ENCODE measurements around the gene SIN3B. TPM values are rescaled to one million over a fixed set of nuclear protein-coding genes. Genes with fewer than 3 reads are reported as not detected.
A peak's percentile ranks its signal among the peaks of the same experiment; 100 is the strongest.

The SIN3B gene
- total and polyA plus RNA-seq, 2 of the 13 experiments (the other 11 are each of a cell fraction or from before 2014, with no cell fraction given) = 12.9 to 25.7 TPM

- no peak for TF ChIP-seq ATM (IDR thresholded peaks at IDR 0.05; ENCODE audit: borderline replicate concordance)
- TF ChIP-seq FOXK1 (CRISPR knock-in tag; IDR thresholded peaks at IDR 0.05; ENCODE audit: borderline replicate concordance, low read depth) = 0 out of 2 replicates have a peak, but pooled peaks have one; percentile 38
- TF ChIP-seq MATR3 (CRISPR knock-in tag; IDR thresholded peaks at IDR 0.05) = no peak
- TF ChIP-seq TBX2 (CRISPR knock-in tag; IDR thresholded peaks at IDR 0.05; ENCODE audit: borderline replicate concordance) = no peak
- TF ChIP-seq YY1 (IDR thresholded peaks at IDR 0.05; ENCODE audit: insufficient read depth, insufficient replicate concordance, low read depth, low read length) = peak; percentile 91
- 0 out of 2 replicates have a peak, but pooled peaks have one; percentile 19 for TF ChIP-seq HNF1A (IDR thresholded peaks at IDR 0.05; ENCODE audit: low read depth)
- no peak for TF ChIP-seq HNF1A (CRISPR knock-in tag; IDR thresholded peaks at IDR 0.05; ENCODE audit: borderline replicate concordance)
- TF ChIP-seq SP1 (IDR thresholded peaks at IDR 0.05) = no peak
- TF ChIP-seq SP1 (CRISPR knock-in tag; IDR thresholded peaks at IDR 0.05) = peak; percentile 82
- no peak for TF ChIP-seq ZNF414 (CRISPR knock-in tag; IDR thresholded peaks at IDR 0.05)
- TF ChIP-seq THAP11 (CRISPR knock-in tag; IDR thresholded peaks at IDR 0.05) = peak; percentile 20; the same call in 1 of the 2 replicates
- TF ChIP-seq HES4 (CRISPR knock-in tag; IDR thresholded peaks at IDR 0.05; ENCODE audit: borderline replicate concordance) = 0 out of 2 replicates have a peak, but pooled peaks have one; percentile 28
- TF ChIP-seq KDM5A (IDR thresholded peaks at IDR 0.05; ENCODE audit: borderline replicate concordance, low read length) = peak; percentile 86; the same call in 1 of the 2 replicates
- TF ChIP-seq ZBTB38 (CRISPR knock-in tag; IDR thresholded peaks at IDR 0.05) = no peak
- no peak for TF ChIP-seq MIXL1 (CRISPR knock-in tag; IDR thresholded peaks at IDR 0.05)
- 0 out of 2 replicates have a peak, but pooled peaks have one; percentile 50 for TF ChIP-seq ZNF230 (CRISPR knock-in tag; IDR thresholded peaks at IDR 0.05)
- peak; percentile 32; the same call in 1 of the 2 replicates for TF ChIP-seq SAP130 (CRISPR knock-in tag; IDR thresholded peaks at IDR 0.05; ENCODE audit: low read depth)
- peak; percentile 58; the same call in 1 of the 2 replicates for TF ChIP-seq CREM (IDR thresholded peaks at IDR 0.05)
- no peak for TF ChIP-seq CREM (CRISPR knock-in tag; IDR thresholded peaks at IDR 0.05)
- TF ChIP-seq ETV6 (CRISPR knock-in tag; conservative IDR thresholded peaks at IDR 0.05) = no peak
- TF ChIP-seq MED8 (CRISPR knock-in tag; IDR thresholded peaks at IDR 0.05; ENCODE audit: insufficient replicate concordance) = no peak
- no peak for TF ChIP-seq FOXP1 (IDR thresholded peaks at IDR 0.05)
- TF ChIP-seq FOXP1 (CRISPR knock-in tag; IDR thresholded peaks at IDR 0.05) = no peak
- TF ChIP-seq ZSCAN29 (CRISPR knock-in tag; conservative IDR thresholded peaks at IDR 0.05) = 0 out of 2 replicates have a peak, but pooled peaks have one; percentile 23
- TF ChIP-seq ZNF782 (CRISPR knock-in tag; IDR thresholded peaks at IDR 0.05; ENCODE audit: borderline replicate concordance) = no peak
- no peak for TF ChIP-seq GPBP1L1 (CRISPR knock-in tag; IDR thresholded peaks at IDR 0.05)
- TF ChIP-seq MEIS2 (CRISPR knock-in tag; IDR thresholded peaks at IDR 0.05) = peak; percentile 38; the same call in 1 of the 2 replicates
Observed at GRCh38 chr19:16829010-16829821, at the start of gene SIN3B (continued).
